ENCODE measurements around the gene C1orf87. TPM values are rescaled to one million over a fixed set of nuclear protein-coding genes. Genes with fewer than 3 reads are reported as not detected.

The C1orf87 gene
- not detected for total RNA-seq

GRCh38 chr1:60073605-60074278, at the start of gene C1orf87:
Gene C1orf87 (minus strand): TSS chr1:60073770. CDS start chr1:60072643, 1,127 bp downstream.
- no peak for FAIRE-seq
- DNase-seq (ENCODE audit: low spot score in 2 of 2): no peak

GRCh38 chr1:60118085-60118484, 44.5 kb upstream of the C1orf87 start:
- DNase-seq (ENCODE audit: low spot score in 2 of 2): no peak
- no peak for FAIRE-seq

- DNase-seq (ENCODE audit: low spot score in 2 of 2) (no peak), FAIRE-seq (no peak)
These were observed 41.3 kb upstream of the C1orf87 start for GRCh38 chr1:60114745-60115318.

GRCh38 chr1:60113596-60113995, 40.0 kb upstream of the C1orf87 start:
- FAIRE-seq (no peak), DNase-seq (ENCODE audit: low spot score in 2 of 2) (no peak)

- DNase-seq (ENCODE audit: low spot score in 2 of 2) (no peak), FAIRE-seq (no peak)
These were observed 39.5 kb upstream of the C1orf87 start for GRCh38 chr1:60113028-60113427.

- no peak for FAIRE-seq
These were observed 38.1 kb upstream of the C1orf87 start for GRCh38 chr1:60111716-60112115.

GRCh38 chr1:60111118-60111517, 37.5 kb upstream of the C1orf87 start:
- FAIRE-seq: no peak
- no peak for DNase-seq (ENCODE audit: low spot score in 2 of 2)

More at GRCh38 chr1:60111716-60112115, 38.1 kb upstream of the C1orf87 start:
- DNase-seq (ENCODE audit: low spot score in 2 of 2): no peak

GRCh38 chr1:60108196-60108595, 34.6 kb upstream of the C1orf87 start:
- DNase-seq (ENCODE audit: low spot score in 2 of 2) (no peak), FAIRE-seq (no peak)

GRCh38 chr1:60103186-60103585, 29.6 kb upstream of the C1orf87 start:
- no peak for DNase-seq (ENCODE audit: low spot score in 2 of 2)
- no peak for FAIRE-seq

- DNase-seq (ENCODE audit: low spot score in 2 of 2) (no peak), FAIRE-seq (no peak)
These were observed 28.9 kb upstream of the C1orf87 start for GRCh38 chr1:60102267-60103061.

GRCh38 chr1:60101516-60101915, 27.9 kb upstream of the C1orf87 start:
- DNase-seq (ENCODE audit: low spot score in 2 of 2) (no peak), FAIRE-seq (no peak)

- FAIRE-seq: no peak
- DNase-seq (ENCODE audit: low spot score in 2 of 2): no peak
These were observed 17.7 kb upstream of the C1orf87 start for GRCh38 chr1:60091195-60091715.

GRCh38 chr1:60090655-60091054, 17.1 kb upstream of the C1orf87 start:
- no peak for FAIRE-seq

GRCh38 chr1:60088620-60089155, 15.1 kb upstream of the C1orf87 start:
- no peak for DNase-seq (ENCODE audit: low spot score in 2 of 2)
- FAIRE-seq: no peak

More at GRCh38 chr1:60090655-60091054, 17.1 kb upstream of the C1orf87 start:
- no peak for DNase-seq (ENCODE audit: low spot score in 2 of 2)

GRCh38 chr1:60087681-60088080, 14.1 kb upstream of the C1orf87 start:
- DNase-seq (ENCODE audit: low spot score in 2 of 2): no peak
- FAIRE-seq: no peak

- DNase-seq (ENCODE audit: low spot score in 2 of 2) (no peak), FAIRE-seq (no peak)
These were observed 4.6 kb upstream of the C1orf87 start for GRCh38 chr1:60078182-60078581.

- DNase-seq (ENCODE audit: low spot score in 2 of 2) (no peak), FAIRE-seq (no peak)
These were observed 2.3 kb downstream of the C1orf87 start for GRCh38 chr1:60071296-60071695.

- DNase-seq (ENCODE audit: low spot score in 2 of 2): no peak
- no peak for FAIRE-seq
These were observed 3.9 kb downstream of the C1orf87 start for GRCh38 chr1:60069691-60070090.

GRCh38 chr1:60068393-60069045, 5.1 kb downstream of the C1orf87 start:
- FAIRE-seq: no peak
- no peak for DNase-seq (ENCODE audit: low spot score in 2 of 2)

GRCh38 chr1:60066001-60066400, 7.6 kb downstream of the C1orf87 start:
- FAIRE-seq (no peak), DNase-seq (ENCODE audit: low spot score in 2 of 2) (no peak)
